Esophagus squamous epithelium (tissue), 5 donors: Measurements from ENCODE around the gene TAP2. TPM values are rescaled to one million over a fixed set of nuclear protein-coding genes. Genes with fewer than 3 reads are reported as not detected.
A peak's percentile ranks its signal among the peaks of the same experiment; 100 is the strongest.

Source experiments
- DNase-seq: peaks from one replicate; lab custom pipeline; 2025; lab: John Stamatoyannopoulos, UW
- H3K27ac ChIP-seq, 4 donors: fragments of 200-600 bp; sonication (generic); one replicate each; pipeline ENCODE4 v1.5.1; 2016 to 2019; ENCODE audit warnings: mild to moderate bottlenecking in 1 of 4
- H3K27me3 ChIP-seq, 4 donors: fragments of 200-600 bp; sonication (generic); 1 replicate in 3 of 4; 2 replicates in 1 of 4; pipeline versions ENCODE4 v1.5.1 to v1.6.0; 2017 to 2021; ENCODE audit warnings: antibody characterized with exemption in 1 of 4
- H3K36me3 ChIP-seq, 3 donors: fragments of 200-600 bp; sonication (generic); one replicate each; pipeline ENCODE4 v1.5.1; 2016 to 2019
- H3K4me1 ChIP-seq, 3 donors: fragments of 200-600 bp; sonication (generic); one replicate each; pipeline ENCODE4 v1.5.1; 2017 to 2019
- H3K4me3 ChIP-seq, 4 donors: fragments of 200-600 bp; sonication (generic); 1 replicate in 3 of 4; 2 replicates in 1 of 4; pipeline ENCODE4 v1.5.1; 2016 to 2019; ENCODE audit warnings: mild to moderate bottlenecking in 2 of 4, moderate library complexity in 1 of 4
- H3K9me3 ChIP-seq, 3 donors: fragments of 200-600 bp; sonication (generic); one replicate each; pipeline ENCODE4 v1.5.1; 2016 to 2019
- POLR2A ChIP-seq, 4 donors: fragments of 450-650 bp; IDR thresholded peaks; one replicate each; pipeline ENCODE4 v1.6.1; 2017; ENCODE audit warnings: antibody characterized with exemption in 4 of 4, mild to moderate bottlenecking in 4 of 4, moderate library complexity in 3 of 4
- WGBS, 2 donors: methylation state at CpG; one replicate each; pipeline ENCODE4 v1.1.5; 2018; 5-methylcytosine and 5-hydroxymethylcytosine counted together
- intact Hi-C: fragments of 100-400 bp; cut with DNase I; formaldehyde crosslinking; loops from one replicate; pipeline ENCODE4 v1.15.0; 2022
- total RNA-seq, 4 donors: library from RNA; depleted of rRNA; stranded (reverse); fragments of >200 nt; gene quantifications; one replicate each; pipeline ENCODE4 v1.1.0, GENCODE V29; 2016
- TF ChIP-seq, protein P1 (sequence below), 6 experiments: fragments of 450-650 bp in 4 of 6; fragments of 200-600 bp in 2 of 6; sonication (generic) in 2 of 6; IDR thresholded peaks; one replicate each; pipeline ENCODE4 v1.5.1; 2016 to 2019; ENCODE audit warnings: antibody characterized with exemption in 6 of 6, mild to moderate bottlenecking in 4 of 6, moderate library complexity in 4 of 6
- donor health status: DM: yes; HTN: yes; CAD: no.

Gene TAP2
- total RNA-seq, 4 donors from 2014 or later: 25.4 to 28.3 (median 26.7) TPM

- TF ChIP-seq, protein P1, sequence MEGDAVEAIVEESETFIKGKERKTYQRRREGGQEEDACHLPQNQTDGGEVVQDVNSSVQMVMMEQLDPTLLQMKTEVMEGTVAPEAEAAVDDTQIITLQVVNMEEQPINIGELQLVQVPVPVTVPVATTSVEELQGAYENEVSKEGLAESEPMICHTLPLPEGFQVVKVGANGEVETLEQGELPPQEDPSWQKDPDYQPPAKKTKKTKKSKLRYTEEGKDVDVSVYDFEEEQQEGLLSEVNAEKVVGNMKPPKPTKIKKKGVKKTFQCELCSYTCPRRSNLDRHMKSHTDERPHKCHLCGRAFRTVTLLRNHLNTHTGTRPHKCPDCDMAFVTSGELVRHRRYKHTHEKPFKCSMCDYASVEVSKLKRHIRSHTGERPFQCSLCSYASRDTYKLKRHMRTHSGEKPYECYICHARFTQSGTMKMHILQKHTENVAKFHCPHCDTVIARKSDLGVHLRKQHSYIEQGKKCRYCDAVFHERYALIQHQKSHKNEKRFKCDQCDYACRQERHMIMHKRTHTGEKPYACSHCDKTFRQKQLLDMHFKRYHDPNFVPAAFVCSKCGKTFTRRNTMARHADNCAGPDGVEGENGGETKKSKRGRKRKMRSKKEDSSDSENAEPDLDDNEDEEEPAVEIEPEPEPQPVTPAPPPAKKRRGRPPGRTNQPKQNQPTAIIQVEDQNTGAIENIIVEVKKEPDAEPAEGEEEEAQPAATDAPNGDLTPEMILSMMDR (IDR thresholded peaks at IDR 0.05): peak; percentile 78 to 98 (median 96)
- TF ChIP-seq POLR2A (IDR thresholded peaks at IDR 0.05): no peak
- intact Hi-C loops: no loop called here
- Histone ChIP-seq H3K4me1 (peaks cover 0 to 6% (median 0%) of the 10 kb centered on the region in 3 donors), H3K9me3 (peaks cover 0 to 7% (median 0%) of the 10 kb centered on the region in 3 donors), H3K36me3 (no peaks in the 10 kb centered on the region), H3K27ac (no peak overlapping the region), H3K4me3 (no peak overlapping the region), H3K27me3 (peaks cover 0 to 24% (median 0%) of the 10 kb centered on the region in 4 donors)
- 17% methylated on average over 5 of the region's 5 CpGs for WGBS, 2 donors
- no peak for DNase-seq
Measured at GRCh38 chr6:32868257-32868788, 29.8 kb upstream of the TAP2 start.

GRCh38 chr6:32867554-32868256, 29.2 kb upstream of the TAP2 start:
- intact Hi-C loops: no loop called here

DNA sequence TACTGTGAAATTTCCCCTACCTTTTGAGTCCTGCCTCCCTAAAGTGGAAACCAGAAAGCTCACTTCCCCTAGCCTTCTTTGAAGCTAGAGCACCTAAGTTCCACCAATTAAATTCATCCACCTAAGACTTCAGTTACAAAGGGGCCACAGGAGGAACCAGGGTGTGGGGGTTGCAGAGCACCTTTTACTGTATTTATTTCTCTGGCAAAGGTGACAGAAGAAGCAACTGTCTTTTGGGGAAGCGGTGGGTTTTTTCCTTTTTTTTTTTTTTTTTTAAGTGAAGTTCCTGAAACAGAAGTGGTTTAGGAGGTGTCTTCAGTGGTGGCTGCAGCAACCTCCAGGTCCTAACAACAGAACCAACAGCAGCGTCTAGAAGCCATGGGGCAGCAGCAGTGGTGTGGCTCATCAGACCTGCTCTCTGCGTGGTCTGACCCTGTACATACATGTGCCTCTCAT, 28.5 kb upstream of the TAP2 start:
- WGBS, 2 donors: 50 to 69% methylated on average over 3 of the region's 3 CpGs
- Histone ChIP-seq H3K27ac (no peak overlapping the region), H3K27me3 (peaks cover 0 to 17% (median 0%) of the 10 kb centered on the region in 4 donors), H3K36me3 (no peaks in the 10 kb centered on the region), H3K4me3 (no peak overlapping the region), H3K9me3 (no peaks in the 10 kb centered on the region), H3K4me1 (peaks cover 0 to 6% (median 0%) of the 10 kb centered on the region in 3 donors)
- intact Hi-C loops: no loop called here
- DNase-seq: no peak
- TF ChIP-seq, protein P1 (IDR thresholded peaks at IDR 0.05): no peak
- TF ChIP-seq POLR2A (IDR thresholded peaks at IDR 0.05): no peak

More at GRCh38 chr6:32867554-32868256, 29.2 kb upstream of the TAP2 start:
- H3K9me3 ChIP-seq: peaks cover 0 to 4% (median 0%) of the 10 kb centered on the region in 3 donors
- no peaks in the 10 kb centered on the region for H3K36me3 ChIP-seq
- peaks cover 0 to 21% (median 0%) of the 10 kb centered on the region in 4 donors for H3K27me3 ChIP-seq
- H3K27ac ChIP-seq: no peak overlapping the region
- no peak for TF ChIP-seq POLR2A (IDR thresholded peaks at IDR 0.05)
- TF ChIP-seq, protein P1 (IDR thresholded peaks at IDR 0.05): no peak
- H3K4me3 ChIP-seq: no peak overlapping the region
- WGBS, 2 donors: 48 to 58% methylated on average over 8 of the region's 8 CpGs
- peaks cover 0 to 6% (median 0%) of the 10 kb centered on the region in 3 donors for H3K4me1 ChIP-seq
- DNase-seq: no peak

GRCh38 chr6:32865724-32866443, 27.3 kb upstream of the TAP2 start:
- peaks cover 0 to 12% (median 2%) of the 10 kb centered on the region in 3 donors for H3K4me1 ChIP-seq
- H3K27me3 ChIP-seq: peaks cover 0 to 14% (median 0%) of the 10 kb centered on the region in 4 donors
- no peaks in the 10 kb centered on the region for H3K36me3 ChIP-seq
- no peak overlapping the region for H3K27ac ChIP-seq
- intact Hi-C loops: no loop called here
- no peaks in the 10 kb centered on the region for H3K9me3 ChIP-seq
- H3K4me3 ChIP-seq: no peak overlapping the region
- TF ChIP-seq, protein P1 (IDR thresholded peaks at IDR 0.05): no peak
- TF ChIP-seq POLR2A (IDR thresholded peaks at IDR 0.05): no peak
- 57 to 60% methylated on average over 10 of the region's 10 CpGs for WGBS, 2 donors
- DNase-seq: no peak
